Measurements from ENCODE around the gene MCUB.

Gene MCUB

GRCh38 chr4:109730619-109731545 lies 170.8 kb downstream of the MCUB start:
- peak; percentile 53 for DNase-seq

- DNase-seq = no peak
These were observed 173.7 kb downstream of the MCUB start for GRCh38 chr4:109733728-109734127.

GRCh38 chr4:109735566-109736365 lies 175.7 kb downstream of the MCUB start:
- no peak for DNase-seq

Data from OCI-M1 (cell line).